M059J (cell line): ENCODE data around the gene MROH2B. TPM values are rescaled to one million over a fixed set of nuclear protein-coding genes. Genes with fewer than 3 reads are reported as not detected.
A peak's percentile ranks its signal among the peaks of the same experiment; 100 is the strongest.
"Not testable (repeated sequence)": the region's sequence is repeated elsewhere in the genome, so short reads cannot be mapped to it uniquely, and the experiment has no call there.

Source experiments
- DNase-seq: peaks from one replicate; pipeline ENCODE4 v3.0.0-alpha.2; 2012; ENCODE audit warnings: low read depth
- total RNA-seq: library from RNA; depleted of rRNA; stranded (reverse); fragments of >200 nt; shearing (Covaris generic); gene quantifications from 2 replicates; pipeline ENCODE4 v1.2.3, GENCODE V29; 2014

Gene MROH2B
- total RNA-seq, 1 experiment from 2014 or later = 0.12 TPM

- DNase-seq = not testable (repeated sequence)
Measured at GRCh38 chr5:41022600-41022999, 48.5 kb downstream of the MROH2B start.

GRCh38 chr5:41012318-41012717 lies 58.8 kb downstream of the MROH2B start:
- DNase-seq = no peak

GRCh38 chr5:41010572-41010971 lies 60.6 kb downstream of the MROH2B start:
- no peak for DNase-seq

GRCh38 chr5:41009232-41009631 lies 61.9 kb downstream of the MROH2B start:
- peak; percentile 98 for DNase-seq

- no peak for DNase-seq
Measured at GRCh38 chr5:41004931-41005330, 66.2 kb downstream of the MROH2B start.

- no peak for DNase-seq
Measured at GRCh38 chr5:41003670-41004376, 67.3 kb downstream of the MROH2B start.

GRCh38 chr5:40999966-41000365 lies 71.2 kb downstream of the MROH2B start:
- DNase-seq = no peak

DNA sequence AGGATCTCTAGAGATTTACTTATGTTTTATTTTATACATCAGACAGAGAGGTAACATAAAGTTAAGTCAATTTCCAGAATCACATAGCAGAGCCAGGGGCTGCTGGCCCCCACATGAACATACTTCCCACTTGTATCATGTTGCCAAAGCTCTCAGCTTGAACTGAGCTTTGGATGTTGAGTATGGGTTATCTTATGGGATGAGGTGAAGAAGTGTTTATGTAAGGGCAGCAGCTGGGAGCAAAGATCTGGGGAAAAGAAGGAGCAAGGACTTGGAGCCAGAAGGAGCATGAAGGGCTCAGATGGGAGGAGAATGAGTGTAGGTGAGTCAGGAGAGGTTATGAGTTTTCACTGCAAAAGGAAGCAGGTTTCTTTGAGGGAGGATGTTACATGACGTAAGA lies 72.0 kb downstream of the MROH2B start:
- no peak for DNase-seq

GRCh38 chr5:40995801-40996586 lies 75.1 kb downstream of the MROH2B start:
- peak; percentile 65 for DNase-seq

DNA sequence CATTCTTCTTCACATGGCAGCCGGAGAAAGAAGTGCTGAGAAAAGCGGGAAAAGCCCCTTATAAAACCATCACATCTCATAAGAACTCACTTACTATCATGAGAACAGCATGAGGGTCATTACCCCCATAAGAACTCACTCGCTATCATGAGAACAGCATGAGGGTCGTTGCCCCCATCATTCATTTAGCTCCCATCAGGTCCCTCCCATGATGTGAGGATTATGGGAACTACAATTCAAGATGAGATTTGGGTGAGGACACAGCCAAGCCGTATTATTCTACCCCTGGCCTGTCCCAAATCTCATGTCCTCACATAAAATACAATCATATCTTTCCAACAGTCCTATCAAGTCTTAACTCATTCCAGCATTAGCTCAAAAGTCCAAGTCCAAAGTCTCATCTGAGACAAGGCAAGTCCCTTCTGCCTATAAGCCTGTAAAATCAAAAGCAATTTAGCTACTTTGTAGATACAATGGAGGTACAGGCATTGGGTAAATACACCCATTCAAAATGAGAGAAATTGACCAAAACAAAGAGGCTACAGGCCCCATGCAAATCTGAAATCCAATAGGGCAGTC lies 79.1 kb downstream of the MROH2B start:
- no peak for DNase-seq

DNA sequence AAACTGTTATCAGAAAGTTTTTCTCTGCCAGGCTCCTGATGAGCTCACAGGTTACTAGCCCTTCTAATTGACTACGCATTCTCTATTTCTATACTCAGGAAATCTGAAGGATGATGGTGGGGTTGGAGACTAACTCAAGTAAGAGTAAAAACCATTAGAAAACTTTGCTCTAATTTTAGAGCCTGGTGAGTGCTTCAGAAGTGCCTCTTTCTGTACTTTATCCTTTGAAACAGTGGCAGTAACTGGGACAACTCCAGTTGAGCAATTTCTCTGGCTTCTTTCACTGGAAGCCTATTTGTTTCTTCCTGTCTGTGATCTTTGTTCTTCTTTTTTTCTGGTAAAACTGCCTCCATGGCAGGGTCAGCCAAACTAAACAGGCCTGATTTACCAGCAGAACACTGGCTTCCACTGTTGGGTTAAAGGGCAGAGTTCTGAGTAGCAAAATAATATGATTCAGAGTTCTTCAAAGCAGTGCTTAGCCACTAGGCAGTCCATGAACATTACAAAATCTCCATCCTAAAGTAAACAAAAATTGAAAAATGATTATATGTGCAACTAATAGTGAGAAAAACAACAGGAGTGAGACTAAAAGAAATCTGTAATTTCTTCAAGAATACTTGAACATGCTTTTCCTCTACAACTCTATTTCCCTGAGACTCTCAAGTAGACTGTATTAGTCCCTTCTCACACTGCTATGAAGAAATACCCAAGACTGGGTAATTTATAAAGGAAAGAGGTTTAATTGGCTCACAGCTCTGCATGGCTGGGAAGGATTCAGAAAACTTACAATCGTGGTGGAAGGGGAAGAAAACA lies 79.8 kb downstream of the MROH2B start:
- peak; percentile 83 for DNase-seq

- peak; percentile 85 for DNase-seq
Measured at GRCh38 chr5:40988746-40989510, 82.2 kb downstream of the MROH2B start.

GRCh38 chr5:40987349-40987748 lies 83.8 kb downstream of the MROH2B start:
- no peak for DNase-seq

DNA sequence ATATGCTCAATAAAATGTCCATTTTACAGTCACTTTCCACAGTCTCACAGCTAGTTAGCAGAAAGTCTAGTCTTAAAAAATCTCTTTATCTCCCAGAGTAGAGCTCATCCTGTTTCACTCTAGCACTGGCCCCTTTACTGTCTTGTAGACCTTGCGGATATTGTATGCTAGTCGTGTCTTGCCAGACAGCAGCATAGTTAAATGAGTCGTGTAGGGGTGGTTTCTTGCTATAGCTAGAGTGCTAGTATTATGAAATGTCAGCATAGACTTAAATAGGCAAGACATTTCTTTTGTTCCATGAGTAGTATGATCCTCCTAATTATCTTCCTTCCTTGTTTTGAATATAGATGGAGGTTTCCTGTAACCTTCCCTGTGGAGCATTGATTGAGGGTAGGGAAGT lies 84.5 kb downstream of the MROH2B start:
- DNase-seq = no peak

- DNase-seq = no peak
Measured at GRCh38 chr5:40985501-40985900, 85.6 kb downstream of the MROH2B start.

DNA sequence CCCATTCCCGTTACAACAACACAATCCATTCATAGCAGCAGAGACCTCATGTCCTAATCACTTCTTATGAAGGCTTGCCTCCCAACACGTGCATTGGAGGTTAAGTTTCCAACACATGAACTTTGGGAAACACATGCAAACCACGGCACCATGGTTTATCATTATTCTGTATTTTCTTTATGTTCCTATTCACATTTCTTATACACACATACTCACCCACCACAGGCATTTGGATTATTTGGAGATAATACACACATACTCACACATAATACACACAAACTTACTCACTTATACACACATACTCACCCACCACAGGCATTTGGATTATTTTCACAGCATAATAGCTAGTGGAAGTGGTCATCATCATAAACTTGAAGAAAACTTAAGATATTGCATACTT lies 86.3 kb downstream of the MROH2B start:
- peak; percentile 83 for DNase-seq

- peak; percentile 71 for DNase-seq
Measured at GRCh38 chr5:40983781-40984180, 87.4 kb downstream of the MROH2B start.

DNA sequence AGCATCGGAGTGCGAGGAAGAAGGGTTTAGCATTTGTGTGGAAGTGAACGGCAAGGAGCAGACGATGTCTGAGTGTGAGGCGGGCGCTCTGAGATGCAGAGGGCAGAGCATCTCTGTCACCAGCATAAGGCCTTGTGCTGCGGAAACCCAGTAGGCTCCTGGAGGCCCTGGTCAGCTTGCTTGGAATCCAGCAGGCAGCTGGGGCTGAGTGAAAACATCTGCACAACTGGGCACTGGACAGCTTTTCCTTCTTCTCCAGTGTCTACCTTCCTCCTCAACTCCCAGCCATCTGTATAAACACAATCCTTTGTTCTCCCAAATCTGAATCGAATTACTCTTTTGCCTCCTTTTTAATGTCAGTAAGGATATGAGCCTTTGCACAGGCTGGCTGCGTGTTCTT lies 89.7 kb downstream of the MROH2B start:
- DNase-seq = no peak

- DNase-seq = no peak
Measured at GRCh38 chr5:40976836-40977235, 94.3 kb downstream of the MROH2B start.

GRCh38 chr5:40976041-40976440 lies 95.1 kb downstream of the MROH2B start:
- DNase-seq = no peak

DNA sequence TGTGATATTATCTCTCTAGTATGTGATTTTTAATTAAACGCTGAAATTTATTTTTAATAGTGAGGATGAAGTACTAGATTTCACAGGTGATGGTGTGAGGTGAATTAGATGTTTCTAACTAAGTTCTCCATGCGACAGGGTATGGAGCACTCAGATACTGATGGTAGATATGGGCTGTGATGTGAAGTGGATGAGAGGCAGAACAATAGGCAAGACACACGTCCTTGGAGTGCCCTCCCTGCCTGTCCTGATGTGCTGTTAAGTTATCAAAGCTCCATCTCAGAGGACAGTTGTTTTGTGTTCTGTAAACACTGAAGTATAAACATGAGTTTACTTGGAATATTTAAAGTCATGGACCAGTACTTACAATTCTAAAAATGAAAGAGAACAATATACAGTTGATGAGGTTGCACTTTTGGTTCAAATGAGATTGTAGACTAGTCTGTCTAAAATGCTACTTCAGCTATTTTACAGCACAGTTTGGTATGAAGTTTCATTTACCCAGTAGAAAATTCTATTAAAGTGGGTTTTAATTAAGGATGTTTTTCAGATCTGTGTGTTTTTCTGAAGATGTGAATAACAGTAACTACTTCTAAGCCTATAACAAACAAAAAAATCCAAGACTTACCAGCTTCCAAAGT lies 97.7 kb downstream of the MROH2B start:
- DNase-seq = no peak
